ENCODE measurements around the gene ACE. TPM values are rescaled to one million over a fixed set of nuclear protein-coding genes. Genes with fewer than 3 reads are reported as not detected.

ACE gene
- total RNA-seq, 1 donor from 2014 or later: 9.6 TPM

GRCh38 chr17:63474586-63475460 lies 2.0 kb upstream of the ACE start:
- DNase-seq: no peak

GRCh38 chr17:63475491-63476412 lies 1.1 kb upstream of the ACE start:
- no peak for DNase-seq

GRCh38 chr17:63476459-63476853 lies 405 bp upstream of the ACE start:
- no peak for DNase-seq

GRCh38 chr17:63477480-63478440 lies 899 bp downstream of the ACE start:
- no peak for DNase-seq

- DNase-seq: peak; percentile 74
Measured at GRCh38 chr17:63478814-63479494, 2.1 kb downstream of the ACE start.

GRCh38 chr17:63479495-63480184 lies 2.8 kb downstream of the ACE start:
- no peak for DNase-seq

GRCh38 chr17:63480192-63480784 lies 3.4 kb downstream of the ACE start:
- no peak for DNase-seq

- DNase-seq: no peak
Measured at GRCh38 chr17:63480826-63481487, 4.1 kb downstream of the ACE start.

- DNase-seq: no peak
Measured at GRCh38 chr17:63481488-63481870, 4.6 kb downstream of the ACE start.

- DNase-seq: no peak
Measured at GRCh38 chr17:63482509-63482908, 5.6 kb downstream of the ACE start.

GRCh38 chr17:63483038-63483437 lies 6.2 kb downstream of the ACE start:
- no peak for DNase-seq

- no peak for DNase-seq
Measured at GRCh38 chr17:63483655-63484575, 7.1 kb downstream of the ACE start.

GRCh38 chr17:63486317-63487013 lies 9.6 kb downstream of the ACE start:
- no peak for DNase-seq

- DNase-seq: no peak
Measured at GRCh38 chr17:63487014-63487339, 10.1 kb downstream of the ACE start.

- DNase-seq: no peak
Measured at GRCh38 chr17:63488851-63489250, 12.0 kb downstream of the ACE start.

GRCh38 chr17:63489291-63489690 lies 12.4 kb downstream of the ACE start:
- no peak for DNase-seq

GRCh38 chr17:63490329-63490728 lies 13.5 kb downstream of the ACE start:
- no peak for DNase-seq

- DNase-seq: no peak
Measured at GRCh38 chr17:63490858-63491400, 14.1 kb downstream of the ACE start.
